Keratinocyte (primary cell): ENCODE results near the gene KCNK10. TPM values are rescaled to one million over a fixed set of nuclear protein-coding genes. Genes with fewer than 3 reads are reported as not detected.

Experiments
- DNase-seq: peaks from one replicate; pipeline ENCODE4 v3.0.0-alpha.2; 2011; ENCODE audit warnings: low read depth, missing footprints, low spot score
- FAIRE-seq: peaks from 2 replicates; lab custom pipeline; 2011; peaks lifted over from hg19 to GRCh38; lab: Jason Lieb, UNC
- H2AFZ ChIP-seq: 2 replicates; pipeline ENCODE4 v1.6.0; 2012; ENCODE audit warnings: low read length, control low read depth, inconsistent platforms; ENCODE audit not compliant: control insufficient read depth
- H3K27ac ChIP-seq: 2 replicates; pipeline ENCODE4 v1.5.1; 2011; ENCODE audit warnings: low read length; ENCODE audit not compliant: control insufficient read depth, insufficient read depth
- H3K27me3 ChIP-seq: 3 replicates; pipeline ENCODE4 v1.6.0; 2011; ENCODE audit warnings: low read length; ENCODE audit not compliant: control insufficient read depth, insufficient read depth; ENCODE audit errors: extremely low read depth
- H3K36me3 ChIP-seq, 2 experiments: 2 replicates in 1 of 2; 3 replicates in 1 of 2; pipeline ENCODE4 v1.5.1; 2011; ENCODE audit warnings: low read length in 2 of 2, mild to moderate bottlenecking in 1 of 2; ENCODE audit not compliant: control insufficient read depth in 2 of 2, insufficient read depth in 2 of 2; ENCODE audit errors: extremely low read depth in 1 of 2
- H3K4me1 ChIP-seq: 3 replicates; pipeline ENCODE4 v1.5.1; 2011; ENCODE audit warnings: low read length; ENCODE audit not compliant: control insufficient read depth, insufficient read depth; ENCODE audit errors: extremely low read depth
- H3K4me2 ChIP-seq: 3 replicates; pipeline ENCODE4 v1.6.0; 2011; ENCODE audit warnings: low read depth, low read length; ENCODE audit not compliant: control insufficient read depth, insufficient read depth; ENCODE audit errors: extremely low read depth
- H3K4me3 ChIP-seq, 3 experiments: fragments of 200-600 bp in 1 of 3; sonication (generic) in 1 of 3; 2 replicates in 2 of 3; 3 replicates in 1 of 3; pipeline ENCODE4 v1.5.1; 2011 to 2016; ENCODE audit warnings: low read length in 3 of 3, mild to moderate bottlenecking in 3 of 3, control low read depth in 2 of 3, inconsistent platforms in 1 of 3, low read depth in 1 of 3, mixed read lengths in 1 of 3, mixed run types in 1 of 3, moderate library complexity in 1 of 3; ENCODE audit not compliant: control insufficient read depth in 2 of 3, insufficient read depth in 2 of 3; ENCODE audit errors: extremely low read depth in 1 of 3
- H3K79me2 ChIP-seq: 2 replicates; pipeline ENCODE4 v1.6.0; 2012; ENCODE audit warnings: low read length; ENCODE audit not compliant: control insufficient read depth, insufficient read depth
- H3K9ac ChIP-seq: 3 replicates; pipeline ENCODE4 v1.6.0; 2011; ENCODE audit warnings: low read length; ENCODE audit not compliant: control insufficient read depth, insufficient read depth; ENCODE audit errors: extremely low read depth
- H3K9me1 ChIP-seq: 3 replicates; pipeline ENCODE4 v1.6.0; 2011; ENCODE audit warnings: low read length; ENCODE audit not compliant: control insufficient read depth, insufficient read depth; ENCODE audit errors: extremely low read depth
- H3K9me3 ChIP-seq: 2 replicates; pipeline ENCODE4 v1.5.1; 2012; ENCODE audit warnings: low read depth, low read length; ENCODE audit not compliant: control insufficient read depth
- H4K20me1 ChIP-seq: 3 replicates; pipeline ENCODE4 v1.6.0; 2011; ENCODE audit warnings: low read length; ENCODE audit not compliant: control insufficient read depth, insufficient read depth; ENCODE audit errors: extremely low read depth
- EZH2 ChIP-seq: IDR thresholded peaks from one replicate; pipeline ENCODE4 v1.6.1; 2012; ENCODE audit warnings: inconsistent platforms, mild to moderate bottlenecking, low read length, moderate library complexity
- dilution Hi-C: fragments of 300-500 bp; cut with MboI; formaldehyde crosslinking; loops from one replicate; pipeline ENCODE4 v1.7.0; 2020; ENCODE audit warnings: low sequenced_read_pairs; ENCODE audit not compliant: extremely low pct_ligation_motif_present
- polyA plus RNA-seq, 5 experiments: library from polyadenylated mRNA; depleted of rRNA in 3 of 5; stranded (reverse) in 3 of 5; stranded (forward) in 1 of 5; unstranded in 1 of 5; fragments of >200 nt; gene quantifications; 1 replicate in 1 of 5; 2 replicates in 3 of 5; 3 replicates in 1 of 5; pipeline versions ENCODE4 v1.2.1 to v1.2.3, GENCODE V29; 2011 to 2012; ENCODE audit warnings: missing spikeins in 2 of 5, low read depth in 1 of 5, low replicate concordance in 1 of 5
- TF ChIP-seq, protein P1 (sequence below), 3 experiments: IDR thresholded peaks in 1 of 3; conservative IDR thresholded peaks in 1 of 3; optimal IDR thresholded peaks in 1 of 3; 2 replicates in 2 of 3; 3 replicates in 1 of 3; pipeline versions ENCODE3 to v1.5.1; 2011; ENCODE audit warnings: low read length in 3 of 3, mild to moderate bottlenecking in 3 of 3, moderate library complexity in 2 of 3, control low read depth in 1 of 3, inconsistent platforms in 1 of 3; ENCODE audit not compliant: insufficient read depth in 2 of 3; ENCODE audit errors: extremely low read depth in 1 of 3

KCNK10 gene
- polyA plus RNA-seq, 1 donor (not counting 4 experiments of a cell fraction or from before 2014, with no cell fraction given), result 0.79 TPM

DNA sequence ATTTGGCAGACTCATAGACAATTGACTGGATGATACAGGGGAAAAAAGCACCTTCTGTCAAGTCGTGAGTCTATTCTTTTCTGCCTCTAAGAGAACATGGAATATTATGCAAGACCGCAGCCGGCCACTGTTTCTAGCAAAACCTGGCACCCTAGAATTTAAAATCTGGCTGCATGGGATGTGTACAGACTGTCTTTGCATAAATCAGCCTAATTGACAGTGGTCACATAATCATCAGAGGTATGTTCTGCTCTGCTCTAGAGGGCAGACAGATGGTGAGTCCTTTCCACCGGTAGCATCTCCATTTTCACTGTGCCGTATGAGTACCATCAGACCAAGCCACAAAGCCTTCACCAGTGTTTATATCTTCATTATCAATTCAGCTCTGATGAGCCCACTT is 80.6 kb downstream of the KCNK10 start:
- TF ChIP-seq, protein P1, sequence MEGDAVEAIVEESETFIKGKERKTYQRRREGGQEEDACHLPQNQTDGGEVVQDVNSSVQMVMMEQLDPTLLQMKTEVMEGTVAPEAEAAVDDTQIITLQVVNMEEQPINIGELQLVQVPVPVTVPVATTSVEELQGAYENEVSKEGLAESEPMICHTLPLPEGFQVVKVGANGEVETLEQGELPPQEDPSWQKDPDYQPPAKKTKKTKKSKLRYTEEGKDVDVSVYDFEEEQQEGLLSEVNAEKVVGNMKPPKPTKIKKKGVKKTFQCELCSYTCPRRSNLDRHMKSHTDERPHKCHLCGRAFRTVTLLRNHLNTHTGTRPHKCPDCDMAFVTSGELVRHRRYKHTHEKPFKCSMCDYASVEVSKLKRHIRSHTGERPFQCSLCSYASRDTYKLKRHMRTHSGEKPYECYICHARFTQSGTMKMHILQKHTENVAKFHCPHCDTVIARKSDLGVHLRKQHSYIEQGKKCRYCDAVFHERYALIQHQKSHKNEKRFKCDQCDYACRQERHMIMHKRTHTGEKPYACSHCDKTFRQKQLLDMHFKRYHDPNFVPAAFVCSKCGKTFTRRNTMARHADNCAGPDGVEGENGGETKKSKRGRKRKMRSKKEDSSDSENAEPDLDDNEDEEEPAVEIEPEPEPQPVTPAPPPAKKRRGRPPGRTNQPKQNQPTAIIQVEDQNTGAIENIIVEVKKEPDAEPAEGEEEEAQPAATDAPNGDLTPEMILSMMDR (optimal IDR thresholded peaks at IDR 0.05 in 1 of 3, IDR thresholded peaks at IDR 0.05 in 1 of 3, conservative IDR thresholded peaks at IDR 0.05 in 1 of 3; ENCODE audit: extremely low read depth in 1 of 3, insufficient read depth in 2 of 3, low read length in 3 of 3), result no peak
- no peak for TF ChIP-seq EZH2
- Histone ChIP-seq H3K27ac (no peak overlapping the region), H3K9me1 (no peaks in the 10 kb centered on the region), H3K4me1 (no peaks in the 10 kb centered on the region), H3K9me3 (no peaks in the 10 kb centered on the region), H3K4me2 (no peak overlapping the region), H3K9ac (no peak overlapping the region), H4K20me1 (no peaks in the 10 kb centered on the region), H3K79me2 (no peaks in the 10 kb centered on the region), H2AFZ (no peak overlapping the region), H3K36me3 (no peaks in the 10 kb centered on the region), H3K4me3 (no peak overlapping the region), H3K27me3 (no peaks in the 10 kb centered on the region)
- dilution Hi-C loops, result no loop called here
- no peak for DNase-seq
- FAIRE-seq, result no peak

DNA sequence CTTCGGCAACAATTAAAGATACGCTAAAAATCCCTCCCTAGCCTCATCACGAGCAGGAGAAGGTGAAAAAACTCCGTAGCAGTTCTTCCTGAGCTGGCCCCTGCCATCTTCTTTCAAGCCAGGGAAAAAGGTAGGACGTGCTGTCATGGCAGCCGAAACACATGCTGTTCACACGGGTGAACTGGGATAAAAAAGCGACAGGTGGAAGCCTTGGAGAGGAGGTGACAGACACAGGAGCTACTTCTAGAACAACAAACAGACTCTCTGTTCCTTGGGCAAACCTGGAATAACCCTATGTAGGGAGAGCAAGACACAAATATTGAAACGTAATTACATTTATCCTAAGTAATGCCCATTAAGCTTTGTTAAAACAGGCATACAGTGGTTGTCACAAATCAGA is 81.3 kb downstream of the KCNK10 start:
- Histone ChIP-seq H4K20me1 (no peaks in the 10 kb centered on the region), H3K4me1 (no peaks in the 10 kb centered on the region), H3K9ac (no peak overlapping the region), H3K4me3 (no peak overlapping the region), H3K79me2 (no peaks in the 10 kb centered on the region), H3K4me2 (no peak overlapping the region), H3K27ac (no peak overlapping the region), H2AFZ (no peak overlapping the region), H3K9me1 (no peaks in the 10 kb centered on the region), H3K27me3 (no peaks in the 10 kb centered on the region), H3K9me3 (no peaks in the 10 kb centered on the region), H3K36me3 (no peaks in the 10 kb centered on the region)
- TF ChIP-seq, protein P1 (optimal IDR thresholded peaks at IDR 0.05 in 1 of 3, IDR thresholded peaks at IDR 0.05 in 1 of 3, conservative IDR thresholded peaks at IDR 0.05 in 1 of 3; ENCODE audit: extremely low read depth in 1 of 3, insufficient read depth in 2 of 3, low read length in 3 of 3), result no peak
- no peak for TF ChIP-seq EZH2
- FAIRE-seq, result no peak
- dilution Hi-C loops, result no loop called here
- DNase-seq, result no peak
